ENCODE results near the gene UBE2QL1. TPM values are rescaled to one million over a fixed set of nuclear protein-coding genes. Genes with fewer than 3 reads are reported as not detected.

Gene UBE2QL1
- total RNA-seq, 1 donor from 2014 or later: not detected

DNA sequence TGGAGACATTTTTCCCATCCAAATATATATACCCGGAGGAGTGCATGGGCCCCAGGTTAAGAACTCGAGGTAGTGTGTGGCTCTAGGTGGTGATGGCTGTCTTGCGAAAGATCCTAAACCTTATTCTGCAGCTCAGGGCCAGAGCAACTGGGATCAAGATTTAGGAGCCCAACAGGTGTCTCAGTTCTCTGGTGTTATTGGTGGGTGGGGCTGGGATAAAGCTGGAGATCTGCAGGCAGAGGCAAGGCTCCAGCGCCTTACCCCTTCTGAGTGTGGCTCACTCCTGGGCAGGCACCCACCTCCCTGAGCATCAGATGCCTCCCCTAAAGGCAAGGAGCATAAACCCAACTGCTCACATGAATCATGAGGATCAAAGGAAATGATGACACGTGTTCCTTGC lies 11.2 kb downstream of the UBE2QL1 start:
- H3K4me3 ChIP-seq (ENCODE audit: low read depth, low read length): no peak overlapping the region
- DNase-seq (ENCODE audit: low read depth): no peak
- no peak for TF ChIP-seq CTCF (conservative IDR thresholded peaks at IDR 0.05; ENCODE audit: low read depth, low read length)

DNA sequence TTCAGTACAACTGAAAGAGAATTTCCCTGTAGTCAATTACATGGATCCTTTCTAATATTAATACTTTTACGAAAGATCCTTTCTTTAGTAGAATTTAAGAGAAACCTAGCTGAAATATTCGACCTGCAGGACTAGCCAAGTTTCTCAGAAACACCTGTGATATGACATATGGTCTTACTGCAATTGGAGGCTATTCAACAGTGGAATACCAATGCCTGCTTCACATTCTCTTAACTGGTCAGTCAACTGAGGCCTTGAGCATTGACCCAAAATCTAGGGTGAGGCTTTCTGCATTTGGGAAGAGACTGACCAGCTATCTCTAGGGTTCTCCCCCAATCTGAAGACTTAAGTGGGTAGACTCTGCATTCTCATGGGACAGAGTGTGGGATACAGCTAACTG lies 12.3 kb downstream of the UBE2QL1 start:
- no peak for TF ChIP-seq CTCF (conservative IDR thresholded peaks at IDR 0.05; ENCODE audit: low read depth, low read length)
- DNase-seq (ENCODE audit: low read depth): no peak
- no peak overlapping the region for H3K4me3 ChIP-seq (ENCODE audit: low read depth, low read length)

DNA sequence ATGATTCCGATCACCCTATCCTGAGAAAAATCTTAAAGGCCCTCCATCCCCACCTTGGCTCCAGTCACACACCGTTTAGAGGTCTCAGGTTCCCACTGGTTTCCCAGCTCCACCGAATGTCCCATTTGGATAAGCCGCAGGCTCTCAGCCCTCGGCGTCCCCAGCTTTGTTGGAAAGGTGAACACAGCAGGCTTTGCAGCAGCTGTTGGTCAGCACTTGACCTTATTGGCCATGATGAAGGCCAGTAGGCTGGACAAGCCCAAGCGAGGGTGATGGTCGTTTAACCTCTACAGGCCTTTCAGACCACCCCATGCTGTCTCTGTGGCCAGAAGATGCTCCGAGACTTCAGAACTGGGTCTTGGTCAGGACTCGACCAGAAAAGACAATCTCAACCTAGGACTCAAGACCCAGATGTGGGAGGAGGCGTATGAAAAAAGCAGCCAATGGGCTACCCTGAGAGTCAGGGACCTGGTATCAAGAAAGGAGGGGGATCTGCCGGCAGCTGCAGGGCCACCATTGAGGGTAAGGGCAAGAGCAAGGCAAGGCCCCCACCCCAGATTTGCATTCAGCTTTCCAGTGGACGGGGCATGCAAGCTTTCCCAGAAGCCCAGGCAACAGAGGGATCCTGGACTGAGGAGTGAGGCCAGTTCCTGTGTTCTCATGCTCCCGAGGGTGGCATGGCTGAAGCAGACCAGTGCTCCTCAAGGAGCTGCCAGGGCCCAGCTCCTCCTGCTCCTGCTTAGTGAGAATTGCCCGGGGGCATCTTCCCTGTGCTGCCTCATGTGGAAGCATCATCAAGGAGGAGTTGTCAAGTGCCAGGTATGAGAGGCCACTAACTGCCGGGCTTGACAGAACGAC lies 13.4 kb downstream of the UBE2QL1 start:
- TF ChIP-seq CTCF (conservative IDR thresholded peaks at IDR 0.05; ENCODE audit: low read depth, low read length): no peak
- DNase-seq (ENCODE audit: low read depth): no peak

GRCh38 chr5:6462671-6463070 lies 14.0 kb downstream of the UBE2QL1 start:
- DNase-seq (ENCODE audit: low read depth): no peak
- no peak for TF ChIP-seq CTCF (conservative IDR thresholded peaks at IDR 0.05; ENCODE audit: low read depth, low read length)
- H3K4me3 ChIP-seq (ENCODE audit: low read depth, low read length): no peak overlapping the region

More for the DNA sequence above, 13.4 kb downstream of the UBE2QL1 start:
- H3K4me3 ChIP-seq (ENCODE audit: low read depth, low read length): no peak overlapping the region

DNA sequence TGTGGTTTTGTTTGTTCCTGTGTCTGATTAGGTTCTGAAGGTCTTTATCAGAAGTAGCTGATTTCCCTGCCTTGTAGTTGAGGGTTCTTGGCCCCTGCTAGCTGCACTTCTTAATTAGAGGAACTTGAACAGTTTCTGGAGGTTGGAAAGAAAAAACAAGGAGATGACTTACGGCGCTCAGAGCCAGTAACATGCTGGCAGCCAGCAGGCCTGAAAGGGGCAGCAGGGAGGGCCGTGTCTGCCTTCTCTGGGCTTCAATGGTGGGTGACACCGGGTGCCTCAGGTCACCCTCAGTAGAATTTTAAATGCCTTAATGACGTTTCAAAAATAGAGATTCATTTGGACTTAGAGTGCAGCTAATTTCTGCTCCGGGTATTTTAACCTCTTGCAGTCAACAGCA lies 15.8 kb downstream of the UBE2QL1 start:
- no peak overlapping the region for H3K4me3 ChIP-seq (ENCODE audit: low read depth, low read length)
- TF ChIP-seq CTCF (conservative IDR thresholded peaks at IDR 0.05; ENCODE audit: low read depth, low read length): no peak
- DNase-seq (ENCODE audit: low read depth): no peak

- no peak for TF ChIP-seq CTCF (conservative IDR thresholded peaks at IDR 0.05; ENCODE audit: low read depth, low read length)
- DNase-seq (ENCODE audit: low read depth): no peak
- H3K4me3 ChIP-seq (ENCODE audit: low read depth, low read length): no peak overlapping the region
Observed at GRCh38 chr5:6465831-6466790, 17.5 kb downstream of the UBE2QL1 start.
